Fibroblast of pulmonary artery (primary cell): ENCODE data around the gene DACT2.
A peak's percentile ranks its signal among the peaks of the same experiment; 100 is the strongest.

Source experiments
- DNase-seq: peaks from one replicate; pipeline ENCODE4 v3.0.0-alpha.2; 2010; ENCODE audit warnings: low read depth
- H3K4me3 ChIP-seq: replicated peaks from 2 replicates; pipeline ENCODE4 v1.5.1; 2011; ENCODE audit warnings: low read depth, mild to moderate bottlenecking, control low read depth, low read length, moderate library complexity
- CTCF ChIP-seq: IDR thresholded peaks from 2 replicates; pipeline ENCODE4 v1.5.1; 2011; ENCODE audit warnings: mild to moderate bottlenecking, control low read depth, low read length, inconsistent platforms; ENCODE audit errors: missing control alignments

The DACT2 gene

GRCh38 chr6:168299541-168300511 is 19.8 kb downstream of the DACT2 start:
- no peak for TF ChIP-seq CTCF
- no peak overlapping the region for H3K4me3 ChIP-seq
- no peak for DNase-seq

- no peak for TF ChIP-seq CTCF
- H3K4me3 ChIP-seq = no peak overlapping the region
- no peak for DNase-seq
These were observed 21.9 kb downstream of the DACT2 start for GRCh38 chr6:168297643-168298042.

GRCh38 chr6:168294901-168295300 is 24.7 kb downstream of the DACT2 start:
- no peak for TF ChIP-seq CTCF
- H3K4me3 ChIP-seq = no peak overlapping the region
- DNase-seq = no peak

- peak; percentile 7 for DNase-seq
- no peak overlapping the region for H3K4me3 ChIP-seq
- TF ChIP-seq CTCF = no peak
These were observed 25.7 kb downstream of the DACT2 start for GRCh38 chr6:168293636-168294530.

GRCh38 chr6:168292826-168293225 is 26.8 kb downstream of the DACT2 start:
- no peak for DNase-seq
- TF ChIP-seq CTCF = no peak
- H3K4me3 ChIP-seq = no peak overlapping the region

- H3K4me3 ChIP-seq = no peak overlapping the region
- no peak for DNase-seq
- TF ChIP-seq CTCF = no peak
These were observed 28.1 kb downstream of the DACT2 start for GRCh38 chr6:168291450-168291849.
